ENCODE results near the gene RETREG1.

RETREG1 gene

DNA sequence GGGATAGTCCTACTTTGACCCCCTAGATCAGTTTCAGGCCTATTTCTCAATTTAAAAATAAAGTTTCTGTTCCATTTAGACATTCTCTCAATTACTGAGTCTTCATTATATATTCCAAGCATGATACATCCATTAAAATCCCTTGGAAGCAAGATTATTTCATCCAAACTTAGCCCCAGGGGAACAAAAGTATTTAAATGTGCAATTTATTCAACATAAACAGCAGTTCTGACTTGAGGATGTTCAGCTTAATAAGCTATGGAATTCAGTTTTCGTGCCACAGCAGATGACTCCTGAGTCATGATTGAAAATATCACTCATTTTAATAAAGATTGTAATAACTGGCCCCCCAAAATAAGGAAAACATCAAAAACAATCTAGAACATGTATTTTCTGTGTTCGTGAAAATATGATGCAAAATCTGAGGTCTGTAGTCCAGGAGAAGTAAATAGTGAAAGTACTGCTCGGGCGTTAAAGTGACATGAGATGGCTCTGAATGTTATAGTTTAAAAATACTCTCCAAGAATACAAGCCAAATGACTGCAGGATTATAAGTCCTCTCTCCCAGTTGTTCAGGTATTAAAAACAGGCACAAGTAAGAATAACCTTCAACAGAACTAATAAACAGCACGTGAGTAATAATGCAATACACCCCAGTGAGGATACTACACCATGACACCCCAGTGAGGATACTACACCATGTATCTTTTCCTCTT is 67.1 kb downstream of the RETREG1 start:
- Histone ChIP-seq H3K36me3 (ENCODE audit: control insufficient read depth in 2 of 2, insufficient read depth in 1 of 2, low read length in 2 of 2) (no peaks in the 10 kb centered on the region), H3K4me3 (ENCODE audit: low read depth, low read length) (no peak overlapping the region), H3K4me1 (ENCODE audit: control insufficient read depth, insufficient read depth, low read length) (peaks cover 5% of the 10 kb centered on the region; the same call in 1 of the 2 replicates), H3K9me3 (ENCODE audit: control insufficient read depth, insufficient read depth, low read depth, low read length) (no peaks in the 10 kb centered on the region), H3K27ac (ENCODE audit: extremely low read depth, low read depth, low read length) (no peak overlapping the region)
- TF ChIP-seq ZNF121 (tag by site-specific recombination; IDR thresholded peaks at IDR 0.05) (no peak), ZNF670 (tag by site-specific recombination; IDR thresholded peaks at IDR 0.05; ENCODE audit: low read depth) (no peak), ZBTB21 (tag by site-specific recombination; IDR thresholded peaks at IDR 0.05) (no peak), BCL6B (tag by site-specific recombination; IDR thresholded peaks at IDR 0.05) (no peak), ZNF514 (tag by site-specific recombination; IDR thresholded peaks at IDR 0.05) (no peak), ZNF302 (tag by site-specific recombination; IDR thresholded peaks at IDR 0.05; ENCODE audit: low read depth) (no peak), ZNF155 (tag by site-specific recombination; IDR thresholded peaks at IDR 0.05) (no peak), ZNF214 (tag by site-specific recombination; IDR thresholded peaks at IDR 0.05; ENCODE audit: borderline replicate concordance) (no peak), GLI2 (tag by site-specific recombination; IDR thresholded peaks at IDR 0.05; ENCODE audit: borderline replicate concordance, low read depth) (no peak), ZNF610 (tag by site-specific recombination; IDR thresholded peaks at IDR 0.05; ENCODE audit: borderline replicate concordance) (no peak), OVOL3 (tag by site-specific recombination; IDR thresholded peaks at IDR 0.05) (no peak), BCL11B (tag by site-specific recombination; IDR thresholded peaks at IDR 0.05; ENCODE audit: low read depth) (no peak), ZNF513 (tag by site-specific recombination; IDR thresholded peaks at IDR 0.05) (no peak), ZBTB6 (tag by site-specific recombination; IDR thresholded peaks at IDR 0.05) (no peak), ZNF248 (tag by site-specific recombination; IDR thresholded peaks at IDR 0.05) (no peak)
- ChIA-PET CTCF (interaction anchor here (0.6 to 8.3 kb wide), 23 partner anchors 6 to 640 kb away, joined by 3 to 125 read pairs (median 5); no protein-coding TSS in a partner anchor), POLR2A (no interaction called here)

DNA sequence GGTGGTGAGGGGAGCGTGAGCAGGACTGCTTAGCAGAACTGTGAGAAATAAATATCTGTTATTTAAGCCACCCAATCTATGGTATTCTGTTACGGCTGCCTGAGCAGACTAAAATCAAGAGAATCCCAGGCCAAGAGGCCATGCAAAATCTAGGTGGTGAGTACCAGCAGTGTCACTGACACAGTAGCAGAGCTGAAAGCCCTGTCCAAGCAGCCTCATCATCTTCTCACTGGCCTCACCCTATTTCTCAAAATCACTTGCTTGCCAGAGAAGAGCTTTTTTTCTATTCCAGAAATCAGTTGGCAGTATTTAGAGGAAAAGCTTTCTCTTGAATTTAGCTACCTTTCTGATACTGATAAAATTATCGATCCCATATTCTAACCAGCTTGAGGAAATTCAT is 68.0 kb downstream of the RETREG1 start:
- H3K27ac ChIP-seq (ENCODE audit: extremely low read depth, low read depth, low read length) = no peak overlapping the region
- H3K36me3 ChIP-seq (ENCODE audit: control insufficient read depth in 2 of 2, insufficient read depth in 1 of 2, low read length in 2 of 2) = no peaks in the 10 kb centered on the region
- H3K4me3 ChIP-seq (ENCODE audit: low read depth, low read length) = no peak overlapping the region
- ChIA-PET CTCF (interaction anchor here (0.6 to 8.3 kb wide), 13 partner anchors 7 to 643 kb away, joined by 3 to 125 read pairs (median 6); no protein-coding TSS in a partner anchor), POLR2A (no interaction called here)
- H3K9me3 ChIP-seq (ENCODE audit: control insufficient read depth, insufficient read depth, low read depth, low read length) = no peaks in the 10 kb centered on the region
- H3K4me1 ChIP-seq (ENCODE audit: control insufficient read depth, insufficient read depth, low read length) = peaks cover 5% of the 10 kb centered on the region; the same call in 1 of the 2 replicates
- TF ChIP-seq MEIS1 (CRISPR knock-in tag; IDR thresholded peaks at IDR 0.05; ENCODE audit: borderline replicate concordance) = no peak
- TF ChIP-seq ZNF792 (tag by site-specific recombination; IDR thresholded peaks at IDR 0.05) = no peak
- TF ChIP-seq ZNF223 (tag by site-specific recombination; IDR thresholded peaks at IDR 0.05) = no peak
- TF ChIP-seq OSR2 (tag by site-specific recombination; IDR thresholded peaks at IDR 0.05) = no peak
- no peak for TF ChIP-seq ZNF292 (tag by site-specific recombination; IDR thresholded peaks at IDR 0.05; ENCODE audit: borderline replicate concordance, low read depth)
- no peak for TF ChIP-seq ZNF280D (tag by site-specific recombination; IDR thresholded peaks at IDR 0.05)
